ENCODE measurements around the gene SPRYD3.

The SPRYD3 gene

DNA sequence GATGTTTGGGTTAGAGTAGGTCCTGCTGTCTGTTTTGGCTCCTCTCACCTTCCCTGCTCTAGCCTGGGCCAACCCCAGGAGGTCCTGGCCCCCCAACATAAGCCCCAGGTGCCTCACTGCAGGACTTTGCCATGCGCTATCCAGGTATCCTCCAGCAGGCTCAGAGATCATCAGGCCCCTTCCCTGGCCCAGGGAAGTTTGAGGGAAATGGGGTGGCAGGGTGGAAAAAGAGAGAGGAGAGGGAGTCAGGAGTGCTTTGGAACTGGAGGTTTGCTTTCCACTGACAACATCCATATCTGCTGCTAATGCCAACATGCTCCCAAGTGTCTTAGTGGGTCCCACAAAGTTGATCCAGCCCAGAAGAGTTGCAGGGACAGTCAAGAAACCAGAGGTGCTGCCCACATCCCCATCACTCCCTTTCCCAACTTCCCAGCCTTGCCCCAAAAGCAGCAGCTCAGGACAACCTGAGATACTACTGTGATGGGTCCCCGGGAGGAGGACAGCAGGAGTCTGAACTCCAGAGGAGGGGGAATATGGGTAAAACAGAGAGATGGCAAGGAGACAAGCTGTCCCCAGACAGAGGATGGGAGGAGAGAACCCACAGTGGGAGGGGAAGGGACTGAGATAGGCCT, 28.6 kb downstream of the SPRYD3 start:
- no peak for TF ChIP-seq POLR2A (IDR thresholded peaks at IDR 0.05; ENCODE audit: low read length)
- no peak for TF ChIP-seq GATA1 (IDR thresholded peaks at IDR 0.05; ENCODE audit: low read depth, low read length)
- no peak for DNase-seq

- TF ChIP-seq POLR2A (IDR thresholded peaks at IDR 0.05; ENCODE audit: low read length) (no peak), GATA1 (IDR thresholded peaks at IDR 0.05; ENCODE audit: low read depth, low read length) (no peak)
- DNase-seq: no peak
Observed at GRCh38 chr12:53049571-53050318, 29.4 kb downstream of the SPRYD3 start, which contains the start of gene TNS2. TNS2 (plus strand) TSS chr12:53050065; CDS start chr12:53050186, 121 bp downstream.

DNA sequence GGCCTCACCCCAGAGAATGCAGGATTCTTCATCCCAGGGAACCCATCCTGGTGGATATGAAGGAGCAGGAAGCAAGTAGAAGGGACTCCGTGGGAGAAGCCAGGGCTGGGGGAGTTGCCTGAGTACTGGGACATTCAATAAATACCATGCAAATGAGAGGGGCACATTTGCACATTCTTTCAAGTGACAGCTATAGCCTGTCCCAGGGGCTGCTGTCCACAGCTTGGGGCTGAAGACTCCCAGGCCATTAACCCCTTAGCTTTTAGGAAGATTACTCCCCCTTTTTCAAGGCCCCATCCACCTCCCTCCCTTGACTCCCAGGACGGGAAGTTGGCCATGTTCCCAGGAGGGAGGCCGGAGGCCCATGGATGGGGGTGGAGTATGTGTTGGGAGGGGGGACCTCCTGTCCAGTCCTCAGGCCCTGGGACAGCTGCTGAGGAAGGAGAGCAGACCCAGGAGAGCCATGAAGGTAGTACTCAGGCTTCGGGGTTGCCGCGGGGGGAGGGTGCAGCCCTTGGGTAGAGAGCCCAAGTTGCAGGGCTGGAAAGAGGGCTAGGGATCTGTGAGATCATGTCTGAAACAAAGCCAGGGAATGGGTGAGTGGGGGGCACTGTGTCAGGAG, 30.3 kb downstream of the SPRYD3 start:
- no peak for TF ChIP-seq POLR2A (IDR thresholded peaks at IDR 0.05; ENCODE audit: low read length)
- TF ChIP-seq GATA1 (IDR thresholded peaks at IDR 0.05; ENCODE audit: low read depth, low read length): no peak
- no peak for DNase-seq

GRCh38 chr12:53048033-53048779, 31.0 kb downstream of the SPRYD3 start:
- DNase-seq: no peak
- no peak for TF ChIP-seq GATA1 (IDR thresholded peaks at IDR 0.05; ENCODE audit: low read depth, low read length)
- no peak for TF ChIP-seq POLR2A (IDR thresholded peaks at IDR 0.05; ENCODE audit: low read length)

- DNase-seq: peak; percentile 62 to 78
Observed at GRCh38 chr12:53047221-53048032, 31.8 kb downstream of the SPRYD3 start.

DNA sequence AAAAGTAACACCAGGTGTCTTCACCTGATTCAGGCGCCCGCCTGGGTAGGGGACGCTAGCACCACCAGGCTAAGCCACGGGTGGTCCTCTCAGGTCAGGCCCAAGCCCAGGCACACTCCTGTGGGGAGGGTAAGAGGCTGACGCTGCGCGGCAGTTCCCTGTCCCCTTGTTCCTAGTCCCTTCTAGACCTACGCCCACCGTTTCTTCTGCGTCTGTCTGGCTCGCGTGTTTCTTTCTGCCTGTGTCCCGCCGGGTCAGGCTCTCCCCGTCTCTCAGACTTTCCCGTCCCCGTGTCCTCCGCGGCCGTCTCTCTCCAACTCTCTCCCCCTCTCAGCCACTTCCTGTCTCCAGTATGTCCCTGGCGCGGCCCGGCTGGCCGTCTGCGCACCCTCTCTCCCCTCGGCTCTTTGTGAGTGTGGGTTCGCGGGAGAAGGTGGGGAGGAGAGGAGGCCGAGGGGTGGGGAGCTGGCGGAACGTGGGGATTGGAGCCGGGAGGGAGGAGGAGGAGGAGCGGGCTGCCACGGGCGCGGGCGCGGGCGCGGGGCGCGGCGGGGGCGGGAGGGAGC, 32.5 kb downstream of the SPRYD3 start:
- peak; percentile 59 to 63 for DNase-seq

More at GRCh38 chr12:53047221-53048032, 31.8 kb downstream of the SPRYD3 start:
- TF ChIP-seq POLR2A (IDR thresholded peaks at IDR 0.05; ENCODE audit: low read length) (no peak), GATA1 (IDR thresholded peaks at IDR 0.05; ENCODE audit: low read depth, low read length) (no peak)

DNA sequence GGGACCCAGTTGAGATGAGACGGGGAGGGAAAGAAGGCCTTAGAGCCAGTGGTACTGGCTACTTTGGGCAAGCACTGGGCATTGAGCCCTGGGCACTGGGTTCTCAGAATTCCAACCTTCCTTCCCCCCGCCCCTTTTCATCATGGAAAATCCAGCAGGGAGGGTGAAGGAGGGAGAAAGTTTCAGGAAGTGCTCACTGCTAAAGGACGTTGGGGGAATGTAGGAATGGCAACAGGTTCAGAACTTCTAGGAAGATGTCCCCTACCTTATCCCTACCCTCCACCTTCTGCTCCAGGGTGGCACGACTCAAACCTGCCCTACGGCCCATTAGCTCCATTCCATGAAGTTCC, 33.5 kb downstream of the SPRYD3 start:
- DNase-seq: no peak
- no peak for TF ChIP-seq POLR2A (IDR thresholded peaks at IDR 0.05; ENCODE audit: low read length)
- TF ChIP-seq GATA1 (IDR thresholded peaks at IDR 0.05; ENCODE audit: low read depth, low read length): no peak

More for the DNA sequence above, 32.5 kb downstream of the SPRYD3 start:
- TF ChIP-seq GATA1 (IDR thresholded peaks at IDR 0.05; ENCODE audit: low read depth, low read length) (no peak), POLR2A (IDR thresholded peaks at IDR 0.05; ENCODE audit: low read length) (peak; percentile 26)

DNA sequence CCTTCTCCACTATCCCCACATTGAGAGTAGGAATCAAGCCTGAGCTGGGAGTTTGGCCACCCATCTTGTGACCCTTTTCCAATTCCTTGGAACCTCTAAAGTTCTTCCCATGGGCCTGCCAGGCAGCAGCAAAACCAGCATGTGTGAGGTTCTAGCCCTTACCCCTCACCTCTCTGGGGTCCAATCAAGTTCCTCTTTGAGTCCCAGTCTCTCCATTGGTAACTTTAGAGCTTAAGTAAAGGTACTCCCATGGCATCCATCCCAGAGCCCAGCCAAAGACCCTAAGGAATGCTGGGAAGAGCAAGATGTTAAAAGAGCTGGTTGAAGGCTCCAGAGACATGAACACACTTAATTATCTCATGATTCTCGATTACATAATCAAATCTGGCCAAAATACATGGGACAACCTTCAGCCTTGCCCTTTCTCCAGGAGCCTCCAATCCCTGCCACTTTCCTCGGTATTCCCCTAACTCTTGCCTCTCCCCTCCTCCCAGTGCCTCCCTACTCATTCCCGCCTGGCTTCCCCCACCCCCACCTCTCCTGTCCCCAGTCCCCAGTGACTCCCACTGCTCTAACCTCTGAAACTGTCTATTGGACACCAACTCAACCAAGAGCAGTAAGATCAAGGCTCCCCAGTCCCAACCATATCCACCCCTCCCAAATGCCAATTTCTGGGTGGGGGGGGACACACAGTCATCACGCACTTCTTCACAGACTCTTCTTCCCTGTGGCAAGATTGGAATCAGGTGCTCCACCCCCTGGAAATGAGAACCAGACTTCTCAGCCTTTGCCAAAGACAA, 34.1 kb downstream of the SPRYD3 start:
- no peak for DNase-seq
- TF ChIP-seq GATA1 (IDR thresholded peaks at IDR 0.05; ENCODE audit: low read depth, low read length): no peak
- TF ChIP-seq POLR2A (IDR thresholded peaks at IDR 0.05; ENCODE audit: low read length): no peak

- no peak for DNase-seq
- no peak for TF ChIP-seq GATA1 (IDR thresholded peaks at IDR 0.05; ENCODE audit: low read depth, low read length)
- no peak for TF ChIP-seq POLR2A (IDR thresholded peaks at IDR 0.05; ENCODE audit: low read length)
Observed at GRCh38 chr12:53044052-53044581, 35.1 kb downstream of the SPRYD3 start.

DNA sequence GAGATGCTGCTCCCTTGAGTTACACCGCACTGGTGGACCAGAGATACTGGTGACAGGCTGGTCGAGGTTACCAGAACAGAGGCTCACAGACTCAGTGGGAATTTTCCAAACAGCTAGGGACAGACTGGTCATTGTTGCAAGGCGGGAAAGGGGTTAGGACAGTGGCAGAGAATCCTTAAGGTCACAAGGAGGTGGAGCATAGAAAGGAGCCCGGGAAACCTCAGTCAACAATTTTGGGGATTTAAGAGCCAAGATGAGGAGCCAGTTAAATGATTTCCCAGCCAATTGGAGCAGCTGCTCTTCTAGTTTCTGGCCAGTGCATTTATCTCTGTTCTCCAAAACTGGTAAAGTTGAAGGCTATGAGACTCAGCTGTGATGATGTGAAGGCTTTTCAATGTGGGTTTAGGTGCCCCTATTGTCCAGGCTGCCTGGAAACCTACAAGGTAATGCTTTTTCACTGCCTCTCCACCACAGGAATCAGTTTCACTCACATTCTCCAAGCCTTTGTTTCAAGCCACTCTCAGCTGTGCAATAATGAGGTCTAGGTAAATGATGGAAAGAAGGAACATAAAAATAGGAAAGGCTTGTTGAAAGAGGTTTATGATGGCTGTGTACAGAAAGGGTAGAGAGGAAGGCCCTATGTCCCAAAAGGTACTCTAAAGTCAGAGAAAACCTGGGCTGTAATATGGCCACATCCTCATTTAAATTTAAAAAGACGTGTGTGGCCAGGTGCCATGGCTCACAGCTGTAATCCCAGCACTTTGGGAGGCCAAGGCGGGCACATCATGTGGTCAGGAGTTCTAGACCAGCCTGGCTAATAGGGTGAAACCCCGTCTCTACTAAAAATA, 36.4 kb downstream of the SPRYD3 start:
- DNase-seq: no peak
- TF ChIP-seq POLR2A (IDR thresholded peaks at IDR 0.05; ENCODE audit: low read length) (no peak), GATA1 (IDR thresholded peaks at IDR 0.05; ENCODE audit: low read depth, low read length) (no peak)

- no peak for DNase-seq
- TF ChIP-seq POLR2A (IDR thresholded peaks at IDR 0.05; ENCODE audit: low read length) (no peak), GATA1 (IDR thresholded peaks at IDR 0.05; ENCODE audit: low read depth, low read length) (no peak)
Observed at GRCh38 chr12:53039851-53040250, 39.3 kb downstream of the SPRYD3 start.
